Panc1 (cell line): ENCODE data around the gene KLF9. TPM values are rescaled to one million over a fixed set of nuclear protein-coding genes. Genes with fewer than 3 reads are reported as not detected.

ENCODE experiments used
- ATAC-seq: fragments of 200-7000 bp; cut with Tn5 transposase; 2 replicates; pipeline ENCODE4 v1.9.1; 2020; ENCODE audit warnings: mild to moderate bottlenecking, moderate library complexity
- BruUV-seq: library from RNA; stranded (reverse); fragments of 400-500 nt; replicated peaks from 2 replicates; lab custom pipeline; 2021; lab: Mats Ljungman, UMichigan
- CTCF ChIA-PET: fragments of 300-600 bp; sonication (Branson Sonifier 250); formaldehyde crosslinking; loops from one replicate; lab custom pipeline; 2022; ENCODE audit warnings: antibody characterized with exemption; lab: Charles Lee
- POLR2A ChIA-PET: fragments of 300-600 bp; sonication (Branson Sonifier 250); formaldehyde crosslinking; loops from one replicate; lab custom pipeline; 2022; ENCODE audit warnings: antibody characterized with exemption; lab: Charles Lee
- DNase-seq: peaks from one replicate; pipeline ENCODE4 v3.0.0-alpha.2; 2010; ENCODE audit warnings: low read depth, low spot score
- H3K27ac ChIP-seq: 2 replicates; pipeline ENCODE4 v1.5.1; 2011; ENCODE audit warnings: mild to moderate bottlenecking, low read length, inconsistent platforms
- H3K27me3 ChIP-seq: fragments of 200-500 bp; sonication (Bioruptor generic); 2 replicates; pipeline ENCODE4 v1.6.0; 2014; ENCODE audit warnings: low read length, inconsistent platforms; ENCODE audit not compliant: control insufficient read depth, insufficient read depth
- H3K36me3 ChIP-seq: fragments of 200-500 bp; sonication (Bioruptor generic); 2 replicates; pipeline ENCODE4 v1.5.1; 2014; ENCODE audit warnings: inconsistent platforms, mild to moderate bottlenecking, low read length, moderate library complexity; ENCODE audit not compliant: control insufficient read depth, insufficient read depth
- H3K4me1 ChIP-seq: 2 replicates; pipeline ENCODE4 v1.5.1; 2011; ENCODE audit warnings: inconsistent platforms, mild to moderate bottlenecking, low read length, moderate library complexity; ENCODE audit not compliant: control insufficient read depth, insufficient read depth
- H3K4me3 ChIP-seq, 2 experiments: 2 replicates each; pipeline ENCODE4 v1.5.1; 2011 to 2012; ENCODE audit warnings: low read depth in 2 of 2, low read length in 2 of 2, mild to moderate bottlenecking in 2 of 2, inconsistent platforms in 1 of 2, moderate library complexity in 1 of 2
- H3K9me3 ChIP-seq: fragments of 200-500 bp; sonication (Bioruptor generic); 2 replicates; pipeline ENCODE4 v1.5.1; 2014; ENCODE audit warnings: low read depth, mild to moderate bottlenecking, inconsistent platforms, low read length, moderate library complexity; ENCODE audit not compliant: control insufficient read depth, insufficient read depth
- CTCF ChIP-seq: fragments of 450-650 bp; IDR thresholded peaks from 2 replicates; pipeline ENCODE4 v1.5.1; 2017; ENCODE audit warnings: mild to moderate bottlenecking
- POLR2AphosphoS5 ChIP-seq: IDR thresholded peaks from 2 replicates; pipeline ENCODE4 v1.6.1; 2012; ENCODE audit warnings: mild to moderate bottlenecking, low read depth, low read length, moderate library complexity
- REST ChIP-seq, 2 experiments: IDR thresholded peaks; 2 replicates each; pipeline ENCODE4 v1.6.1; 2011 to 2012; ENCODE audit warnings: low read depth in 2 of 2, control low read depth in 1 of 2, low read length in 1 of 2, mild to moderate bottlenecking in 1 of 2, moderate library complexity in 1 of 2; ENCODE audit not compliant: insufficient read depth in 1 of 2
- SIN3A ChIP-seq: IDR thresholded peaks from 2 replicates; pipeline ENCODE4 v1.6.1; 2012; ENCODE audit warnings: low read depth, mild to moderate bottlenecking, low read length, moderate library complexity, borderline replicate concordance; ENCODE audit not compliant: insufficient read depth
- TCF7L2 ChIP-seq: IDR thresholded peaks from 2 replicates; pipeline ENCODE4 v1.6.1; 2011; ENCODE audit warnings: mild to moderate bottlenecking, low read depth, low read length, inconsistent platforms
- in situ Hi-C: cut with HindIII; loops from 2 replicates; pipeline ENCODE4 v1.10.0; 2016; ENCODE audit warnings: low sequenced_read_pairs, low pct_unique_long_range_greater_than_20kb
- intact Hi-C: fragments of 100-400 bp; cut with micrococcal nuclease; formaldehyde crosslinking; loops from one replicate; pipeline ENCODE4 v1.10.0; 2022; ENCODE audit not compliant: unreplicated experiment
- total RNA-seq: library from RNA; stranded (reverse); gene quantifications from one replicate; pipeline ENCODE4 v1.2.1, GENCODE V29; 2021; ENCODE audit not compliant: unreplicated experiment

Gene KLF9
- total RNA-seq, 1 experiment from 2014 or later, result 0.95 TPM

GRCh38 chr9:70407081-70407503 is 7.4 kb downstream of the KLF9 start:
- no peaks in the 10 kb centered on the region for H3K36me3 ChIP-seq
- H3K27me3 ChIP-seq, result no peaks in the 10 kb centered on the region
- H3K27ac ChIP-seq, result no peak overlapping the region
- no peaks in the 10 kb centered on the region for H3K9me3 ChIP-seq
- no peak for DNase-seq
- in situ Hi-C loops, result no loop called here
- intact Hi-C loops, result no loop called here
- ATAC-seq, result no peak
- H3K4me3 ChIP-seq, result no peak overlapping the region
- TF ChIP-seq REST (IDR thresholded peaks at IDR 0.05; ENCODE audit: insufficient read depth in 1 of 2, low read depth in 2 of 2, low read length in 1 of 2) (no peak), CTCF (no peak), TCF7L2 (no peak), SIN3A (no peak), POLR2AphosphoS5 (no peak)
- CTCF ChIA-PET, result no interaction called here
- H3K4me1 ChIP-seq, result 0 out of 2 replicates have a peak, but pooled peaks cover 3% of the 10 kb centered on the region
- no TSS peak for BruUV-seq
- POLR2A ChIA-PET, result interaction anchor here (0.6 kb wide), 1 partner anchor 11 kb away, joined by 4 read pairs; no protein-coding TSS in a partner anchor

- ChIA-PET POLR2A (interaction anchor here (0.6 kb wide), 1 partner anchor 12 kb away, joined by 4 read pairs; no protein-coding TSS in a partner anchor), CTCF (no interaction called here)
- DNase-seq, result no peak
- BruUV-seq, result no TSS peak
- in situ Hi-C loops (no loop called here), intact Hi-C loops (no loop called here)
- Histone ChIP-seq H3K9me3 (no peaks in the 10 kb centered on the region), H3K4me3 (no peak overlapping the region), H3K27ac (no peak overlapping the region), H3K4me1 (0 out of 2 replicates have a peak, but pooled peaks cover 3% of the 10 kb centered on the region), H3K36me3 (no peaks in the 10 kb centered on the region), H3K27me3 (no peaks in the 10 kb centered on the region)
- no peak for ATAC-seq
- TF ChIP-seq CTCF (no peak), REST (IDR thresholded peaks at IDR 0.05; ENCODE audit: insufficient read depth in 1 of 2, low read depth in 2 of 2, low read length in 1 of 2) (no peak), TCF7L2 (no peak), POLR2AphosphoS5 (no peak), SIN3A (no peak)
Observed at GRCh38 chr9:70406434-70406862, 8.0 kb downstream of the KLF9 start.
